NOMO-1 treated with DMSO at 0.1 percent for 48 hours (cell line): Measurements from ENCODE around the gene PNPO.
"Not testable (repeated sequence)": the region's sequence is repeated elsewhere in the genome, so short reads cannot be mapped to it uniquely, and the experiment has no call there.

Experiments
- DNase-seq: peaks from one replicate; lab custom pipeline; 2025; ENCODE audit not compliant: unreplicated experiment; lab: John Stamatoyannopoulos, UW

The PNPO gene

DNA sequence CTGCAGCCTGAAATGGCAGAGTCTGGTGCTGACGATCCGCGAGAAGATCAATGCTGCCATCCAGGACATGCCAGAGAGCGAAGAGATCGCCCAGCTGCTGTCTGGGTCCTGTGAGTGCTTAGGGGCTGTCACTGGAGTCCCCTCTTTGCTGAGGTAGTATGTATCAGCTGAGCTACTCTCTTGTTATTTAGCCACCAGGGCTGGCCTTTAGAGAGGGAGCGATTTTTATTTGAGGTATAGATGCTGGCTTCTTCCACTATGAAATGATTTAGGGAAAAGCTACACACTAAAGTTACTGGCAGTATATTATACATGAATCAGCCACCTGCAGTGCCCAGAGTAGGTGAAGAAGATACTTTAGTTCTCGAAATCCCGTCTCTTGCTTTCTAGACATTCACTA is 32.2 kb downstream of the PNPO start:
- DNase-seq: peak; percentile 22

DNA sequence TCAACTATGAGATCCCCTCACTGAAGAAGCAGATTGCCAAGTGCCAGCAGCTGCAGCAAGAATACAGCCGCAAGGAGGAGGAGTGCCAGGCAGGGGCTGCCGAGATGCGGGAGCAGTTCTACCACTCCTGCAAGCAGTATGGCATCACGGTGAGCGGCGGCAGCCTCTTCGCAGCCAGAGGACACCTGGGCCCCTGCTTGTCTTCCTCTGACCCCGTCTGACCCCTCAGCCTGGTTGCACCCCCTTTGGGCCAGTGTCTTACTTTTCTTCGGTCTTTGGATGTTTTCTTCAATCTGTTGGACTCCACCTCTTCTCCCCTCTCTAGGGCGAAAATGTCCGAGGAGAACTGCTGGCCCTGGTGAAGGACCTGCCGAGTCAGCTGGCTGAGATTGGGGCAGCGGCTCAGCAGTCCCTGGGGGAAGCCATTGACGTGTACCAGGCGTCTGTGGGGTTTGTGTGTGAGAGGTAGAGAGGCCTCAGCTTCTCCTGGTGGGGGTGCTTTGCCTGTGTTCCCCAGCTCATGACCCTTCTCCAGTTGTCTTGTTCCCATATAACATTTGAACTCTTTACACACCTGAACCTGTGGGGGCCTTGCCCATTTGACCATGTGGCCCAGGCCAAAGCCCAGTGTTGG is 33.9 kb downstream of the PNPO start:
- DNase-seq: no peak

DNA sequence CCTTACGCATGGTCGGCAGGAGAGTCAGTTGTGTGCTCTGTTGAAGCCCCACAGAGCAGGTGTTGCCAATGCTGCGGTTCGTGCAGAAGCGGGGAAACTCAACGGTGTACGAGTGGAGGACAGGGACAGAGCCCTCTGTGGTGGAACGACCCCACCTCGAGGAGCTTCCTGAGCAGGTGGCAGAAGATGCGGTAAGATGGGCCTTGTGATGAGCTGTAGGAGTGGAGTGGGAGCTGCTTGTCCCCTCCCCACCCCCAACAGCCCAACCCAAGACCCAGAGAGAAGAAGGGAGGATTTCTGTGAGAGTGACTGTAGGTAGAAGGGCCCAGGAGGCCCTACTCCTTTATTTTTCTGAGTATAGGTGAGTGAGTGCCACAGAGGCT is 34.4 kb downstream of the PNPO start:
- no peak for DNase-seq

DNA sequence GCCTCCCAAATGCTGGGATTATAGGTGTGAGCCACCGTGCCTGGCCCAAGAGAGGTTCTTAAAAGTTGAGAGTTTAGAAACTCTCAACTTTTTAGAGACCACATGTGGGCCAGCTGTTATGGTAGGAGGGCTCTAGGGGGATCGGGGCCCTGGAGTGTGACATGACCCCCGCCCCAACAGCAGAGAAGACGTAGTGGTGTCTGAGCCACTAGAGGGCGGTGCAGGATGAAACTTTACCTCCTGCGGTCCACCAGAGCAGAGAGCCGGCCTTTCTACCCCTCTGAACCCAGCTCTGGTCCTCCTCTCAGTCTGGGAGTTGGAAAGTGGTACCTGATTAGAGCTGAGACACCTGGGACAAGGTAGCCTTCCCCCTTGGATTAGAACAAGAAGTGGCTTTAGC is 37.0 kb downstream of the PNPO start:
- peak; percentile 42 for DNase-seq

DNA sequence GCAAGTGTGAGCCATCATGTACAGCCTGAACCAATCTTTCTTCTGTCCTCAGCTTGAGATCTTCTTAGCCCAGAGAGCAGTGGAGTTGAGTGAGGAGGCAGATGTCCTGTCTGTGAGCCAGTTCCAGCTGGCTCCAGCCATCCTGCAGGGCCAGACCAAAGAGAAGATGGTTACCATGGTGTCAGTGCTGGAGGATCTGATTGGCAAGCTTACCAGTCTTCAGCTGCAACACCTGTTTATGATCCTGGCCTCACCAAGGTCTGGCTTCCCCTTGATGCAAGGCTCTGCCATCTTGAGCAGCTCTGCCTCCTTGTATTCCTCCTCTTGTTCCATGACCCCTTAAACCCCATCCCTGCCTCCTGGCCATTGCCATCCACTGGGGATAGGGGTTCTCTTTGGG is 39.2 kb downstream of the PNPO start:
- DNase-seq: no peak

DNA sequence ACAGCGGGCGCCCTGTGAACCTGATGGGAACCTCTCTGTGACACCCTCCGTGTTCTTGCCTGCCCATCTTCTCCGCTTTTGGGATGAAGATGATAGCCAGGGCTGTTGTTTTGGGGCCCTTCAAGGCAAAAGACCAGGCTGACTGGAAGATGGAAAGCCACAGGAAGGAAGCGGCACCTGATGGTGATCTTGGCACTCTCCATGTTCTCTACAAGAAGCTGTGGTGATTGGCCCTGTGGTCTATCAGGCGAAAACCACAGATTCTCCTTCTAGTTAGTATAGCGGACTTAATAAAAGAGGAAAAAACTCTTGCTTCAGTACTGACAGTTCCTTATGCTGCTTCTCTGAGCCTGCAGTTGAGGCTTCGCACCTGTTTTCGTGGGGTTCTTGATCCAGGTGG is 40.1 kb downstream of the PNPO start:
- no peak for DNase-seq

DNA sequence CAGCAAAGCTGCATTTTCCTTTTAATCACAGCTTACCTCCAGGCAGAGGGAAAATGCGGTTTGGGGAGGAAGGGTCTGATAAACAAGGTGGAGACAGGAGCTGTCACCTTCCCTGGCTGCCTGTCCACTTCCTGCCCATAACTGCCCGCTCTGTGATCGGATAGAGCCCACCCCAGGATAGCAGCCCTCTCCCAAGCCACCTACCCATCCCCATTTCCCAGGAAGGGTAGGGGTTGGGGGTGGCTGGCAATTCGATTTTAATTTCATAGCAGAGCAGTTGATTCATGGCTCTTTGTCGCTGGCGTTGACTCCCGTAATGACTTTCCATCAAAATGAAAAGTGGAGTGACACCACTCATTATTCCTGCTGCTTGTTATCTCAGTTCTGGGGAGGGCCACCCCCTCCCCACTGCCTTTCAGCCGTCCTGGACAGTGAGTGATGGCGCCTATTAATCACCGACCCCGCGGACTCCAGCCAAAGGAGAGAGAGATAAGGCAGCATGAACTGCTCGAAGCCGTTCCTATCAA is 40.8 kb downstream of the PNPO start:
- DNase-seq: no peak

DNA sequence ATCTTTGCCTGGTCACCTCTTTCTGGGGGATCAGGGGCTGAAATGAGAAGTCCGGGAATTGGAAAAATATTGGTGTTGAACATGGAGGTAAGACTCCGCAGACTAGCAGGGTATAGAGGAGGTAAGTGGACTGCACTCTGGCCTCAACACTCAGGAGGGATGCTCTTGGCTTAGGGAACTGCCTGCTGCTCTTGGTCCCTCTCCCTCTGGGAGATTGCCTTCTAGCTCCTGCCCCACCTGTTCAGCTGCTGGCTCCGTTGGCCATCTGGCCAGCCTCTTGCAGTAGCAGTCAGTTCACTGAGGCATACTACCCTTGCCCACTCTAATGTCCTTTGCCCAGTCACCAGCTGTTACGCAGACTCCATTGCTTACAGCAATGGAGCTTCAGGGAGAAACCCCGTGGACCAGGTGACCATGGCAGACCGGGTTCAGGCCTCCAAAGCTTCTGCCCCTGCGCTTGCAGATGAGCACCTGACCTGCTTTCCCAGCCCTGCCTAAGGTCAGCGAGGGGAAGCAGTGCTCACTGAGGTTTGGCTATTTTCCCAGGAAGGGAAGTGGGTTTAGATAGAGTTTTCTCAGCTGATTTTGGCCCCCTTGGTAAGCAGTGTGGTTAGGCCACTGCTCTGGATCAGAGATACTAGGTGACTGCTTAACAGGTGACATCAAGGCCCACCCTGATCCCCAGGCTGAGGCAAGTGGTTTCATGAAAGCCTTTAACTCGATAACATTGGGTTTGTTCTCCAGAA is 41.4 kb downstream of the PNPO start:
- DNase-seq: no peak

DNA sequence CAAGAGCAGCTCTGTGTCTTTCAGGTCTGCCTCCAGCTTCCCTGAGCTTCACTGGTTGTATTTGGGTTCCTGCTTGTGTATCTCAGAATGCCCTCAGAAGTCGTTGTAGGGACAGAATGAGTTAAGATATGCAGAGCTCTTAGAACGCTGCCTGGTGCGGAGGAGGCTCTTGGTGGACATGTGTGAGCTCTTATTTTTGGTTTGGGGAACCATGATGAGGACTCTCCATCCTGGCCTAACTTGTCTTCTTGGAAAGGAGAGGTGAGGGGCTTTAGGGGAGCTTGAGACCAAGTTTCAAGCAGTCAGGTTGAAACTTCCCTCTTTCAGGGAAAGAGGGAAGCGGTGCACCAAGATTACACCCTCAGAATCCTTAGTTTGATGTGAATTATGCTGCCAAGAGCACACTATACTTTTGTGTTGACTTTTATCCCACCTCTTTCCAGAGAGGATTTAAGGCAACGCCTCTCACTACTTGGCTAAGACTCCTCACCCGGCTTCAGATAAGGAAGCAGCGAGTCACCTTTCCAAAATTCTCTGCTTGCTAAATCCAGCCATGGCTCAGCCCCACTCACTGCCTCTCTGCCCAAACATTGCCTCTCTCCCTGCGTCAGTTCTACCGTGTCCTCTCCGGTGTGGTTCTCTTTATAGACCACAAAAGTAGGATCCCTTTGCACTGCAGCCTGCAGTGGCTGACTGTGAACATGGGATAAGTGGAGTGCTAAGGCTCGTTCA is 42.3 kb downstream of the PNPO start:
- DNase-seq: no peak

DNA sequence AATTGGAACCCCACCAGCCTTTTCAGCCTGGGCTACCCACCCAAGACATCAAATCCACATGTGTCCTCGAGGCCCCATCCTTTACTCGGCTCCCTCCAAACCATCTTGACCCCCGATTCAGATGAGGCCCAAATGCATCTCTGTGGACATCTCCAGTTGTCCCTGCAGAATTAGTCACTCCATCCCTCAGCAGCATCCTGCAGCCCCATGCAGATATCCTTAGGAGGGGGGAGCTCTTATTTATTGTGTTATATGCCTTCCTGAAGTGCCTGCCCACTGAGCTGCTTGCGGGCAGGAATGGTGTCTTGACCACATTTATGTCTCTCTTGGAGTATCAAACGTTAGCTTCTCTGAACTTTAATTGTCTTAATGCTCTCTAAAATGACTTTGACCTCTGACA is 45.1 kb downstream of the PNPO start:
- no peak for DNase-seq

DNA sequence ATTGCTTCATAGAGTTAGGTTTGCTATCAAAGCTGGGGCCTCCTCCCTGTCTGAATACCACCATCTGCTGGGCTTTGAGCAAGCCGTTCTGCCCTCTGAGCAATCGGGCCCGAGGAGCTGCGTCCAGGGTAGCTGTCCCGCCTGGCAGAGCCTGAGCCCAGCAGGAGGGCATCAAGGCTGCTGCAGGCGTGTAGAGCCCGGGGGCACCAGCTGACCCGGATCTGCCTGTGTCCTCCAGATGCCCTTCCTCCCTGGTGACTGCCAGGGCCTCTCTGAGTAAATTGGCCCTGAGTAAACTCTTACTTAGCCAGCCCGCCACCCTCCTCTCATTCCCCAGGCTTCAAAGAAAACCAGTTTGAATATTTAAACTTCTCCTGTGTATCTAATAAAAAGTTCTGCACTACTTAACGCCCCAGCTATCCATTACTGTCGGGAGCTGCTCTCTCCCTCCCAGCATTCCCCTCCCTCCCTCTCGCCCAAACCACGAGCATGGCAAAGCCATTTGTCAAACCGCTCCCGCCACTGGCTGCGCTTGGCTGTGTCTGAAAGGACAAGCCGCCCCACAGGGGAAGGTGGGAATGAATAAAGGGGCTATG is 46.0 kb downstream of the PNPO start:
- DNase-seq: no peak

DNA sequence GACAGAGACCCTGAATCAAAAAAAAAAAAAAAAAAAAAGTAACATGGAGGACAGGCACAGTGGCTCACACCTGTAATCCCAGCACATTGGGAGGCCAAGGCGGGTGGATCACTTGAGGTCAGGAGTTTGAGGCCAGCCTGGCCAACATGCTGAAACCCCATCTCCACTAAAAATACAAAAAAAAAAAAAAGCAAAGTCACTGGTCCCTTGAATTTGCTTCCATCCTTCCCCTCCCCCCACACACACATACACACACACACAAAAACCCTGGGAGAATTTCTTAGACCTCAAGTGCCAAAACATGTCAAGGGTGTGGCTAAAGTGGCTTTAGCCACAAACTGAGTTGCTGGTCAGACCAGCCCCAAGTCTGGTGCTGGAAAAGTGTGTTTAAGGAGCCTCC is 47.1 kb downstream of the PNPO start:
- not testable (repeated sequence) for DNase-seq

DNA sequence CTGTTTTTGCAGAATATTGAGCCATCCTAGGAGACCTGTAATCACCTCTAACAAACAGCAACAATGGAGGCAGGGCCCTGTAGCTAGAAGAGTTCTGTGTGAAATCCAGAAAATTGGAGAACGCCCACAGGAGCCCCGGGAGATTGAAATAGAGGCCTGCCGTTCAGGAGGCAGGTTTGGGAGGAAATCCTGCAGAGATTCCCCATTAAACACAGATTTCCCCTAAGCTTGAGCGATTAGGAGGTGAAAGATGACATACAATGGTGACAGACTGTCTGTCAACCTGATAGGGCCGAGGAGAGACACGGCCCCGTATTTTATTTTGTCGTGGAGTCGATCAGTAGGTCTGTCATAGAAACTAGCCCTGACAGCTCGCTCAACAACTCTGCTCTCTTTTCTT is 47.8 kb downstream of the PNPO start:
- DNase-seq: no peak

DNA sequence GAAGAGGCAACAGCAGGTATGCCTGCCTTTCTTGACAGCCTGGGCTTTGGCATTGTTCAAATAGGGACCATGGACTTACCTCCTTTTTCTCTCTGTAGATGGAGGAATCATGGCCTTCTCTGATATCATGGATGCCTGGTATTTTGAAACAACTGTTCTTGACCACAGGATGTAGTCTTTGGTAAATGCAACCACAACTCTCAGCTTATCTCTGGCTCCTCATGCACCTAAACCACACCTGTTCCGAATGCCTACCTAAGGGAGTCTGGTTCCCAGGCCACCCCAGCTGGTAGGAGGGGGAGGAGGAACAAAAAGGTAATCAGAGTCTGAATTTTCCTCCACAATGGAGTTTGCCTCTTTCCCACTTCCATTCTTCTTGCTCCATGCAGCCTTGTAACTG is 48.3 kb downstream of the PNPO start:
- no peak for DNase-seq

DNA sequence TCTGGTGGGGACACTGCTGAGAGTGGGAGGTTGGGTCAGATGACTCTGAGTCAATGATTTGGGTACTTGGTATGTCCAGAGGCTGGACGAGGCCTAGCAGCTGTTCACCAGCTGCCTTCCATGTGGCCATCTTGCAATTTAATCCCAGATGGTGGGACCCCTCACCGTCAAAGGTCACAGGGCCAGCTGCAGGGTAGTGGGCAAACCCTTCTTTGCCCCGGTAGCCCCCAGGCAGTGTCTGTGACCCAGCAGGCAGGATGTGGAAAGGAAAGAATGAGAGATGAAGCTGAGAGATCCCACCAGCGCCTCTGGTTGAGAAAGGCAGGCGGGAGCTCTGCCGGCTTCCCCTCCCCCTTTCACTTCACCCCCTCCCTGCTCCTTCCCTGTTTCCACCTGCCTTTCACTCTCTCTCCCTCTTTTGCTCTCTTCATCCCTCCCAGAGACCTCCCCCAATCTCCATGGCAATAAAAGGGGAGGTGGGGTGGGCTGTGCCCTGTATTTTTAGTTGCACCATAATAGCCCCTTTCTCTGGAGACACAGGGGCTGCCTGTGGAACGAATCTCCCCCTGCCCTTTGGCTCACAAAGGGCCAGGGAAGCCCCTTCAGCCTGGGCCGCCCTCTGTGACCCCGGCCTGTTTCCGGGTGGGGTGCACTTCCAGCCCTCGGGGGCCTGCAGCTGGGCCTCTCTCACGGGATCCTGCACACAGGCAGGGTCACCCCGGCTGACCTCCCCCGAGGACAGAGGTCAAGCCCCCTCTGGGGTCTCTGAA is 49.8 kb downstream of the PNPO start:
- DNase-seq: no peak

DNA sequence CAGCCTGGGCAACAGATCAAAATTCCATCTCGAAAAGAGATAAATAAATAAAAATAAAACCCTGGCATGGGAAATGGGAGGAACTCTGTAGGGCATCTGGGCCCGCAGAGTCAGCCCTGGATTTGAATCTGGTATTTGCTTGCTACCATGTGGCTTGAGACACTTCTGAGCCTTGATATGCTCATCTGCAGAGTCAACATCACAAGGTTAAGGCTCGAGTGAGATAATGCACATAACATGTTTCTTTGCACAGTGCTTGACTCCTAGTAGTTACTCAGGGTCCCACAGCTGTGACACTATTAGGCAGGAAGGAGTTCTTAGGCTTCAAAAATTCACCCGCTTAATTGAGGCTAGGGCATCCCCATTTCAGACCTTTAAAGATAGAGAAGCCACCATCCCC is 50.8 kb downstream of the PNPO start:
- DNase-seq: no peak

DNA sequence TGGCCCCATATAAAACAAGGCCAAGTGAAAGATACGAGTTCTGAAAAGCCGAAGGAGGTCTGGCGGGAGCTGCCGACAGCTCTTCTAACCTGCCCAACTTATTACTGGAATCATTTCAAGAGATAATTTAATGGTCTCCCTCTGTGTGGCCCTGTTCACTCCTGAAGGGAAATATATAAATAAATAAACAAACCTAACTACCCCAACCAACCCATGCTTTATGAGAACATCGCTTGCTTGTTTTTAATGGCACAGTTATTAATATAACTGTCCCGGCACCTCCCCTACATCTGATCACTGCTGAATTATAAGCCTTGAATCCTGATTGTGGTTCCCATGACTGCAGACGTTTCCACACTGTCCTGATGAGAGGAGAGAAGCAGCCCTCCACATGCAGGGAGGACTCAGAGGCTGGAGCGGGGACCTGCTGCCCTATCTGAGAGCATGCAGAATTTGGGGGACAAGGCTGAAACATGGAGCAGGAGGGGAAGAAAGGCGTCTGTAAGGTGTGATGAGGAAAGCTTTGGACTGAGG is 51.7 kb downstream of the PNPO start:
- DNase-seq: no peak

DNA sequence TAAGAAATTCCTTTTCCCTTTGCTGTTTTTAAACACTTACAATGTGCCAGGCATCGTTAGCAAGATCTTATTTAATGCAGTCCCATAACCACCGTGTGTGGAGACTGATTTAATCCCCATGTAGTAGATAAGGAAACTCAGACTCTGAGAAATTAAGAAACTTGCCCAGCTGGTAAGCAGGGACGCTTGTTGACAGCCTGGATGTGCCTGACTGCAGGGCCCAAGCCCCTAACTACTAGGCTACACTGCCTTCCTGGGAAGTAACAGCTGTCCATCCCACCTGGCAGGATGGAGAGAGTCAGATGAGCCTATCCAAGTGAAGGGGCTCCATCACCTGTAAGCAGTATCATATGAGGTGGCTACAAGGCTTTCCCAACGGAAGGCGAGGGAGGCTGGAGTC is 52.6 kb downstream of the PNPO start:
- no peak for DNase-seq

DNA sequence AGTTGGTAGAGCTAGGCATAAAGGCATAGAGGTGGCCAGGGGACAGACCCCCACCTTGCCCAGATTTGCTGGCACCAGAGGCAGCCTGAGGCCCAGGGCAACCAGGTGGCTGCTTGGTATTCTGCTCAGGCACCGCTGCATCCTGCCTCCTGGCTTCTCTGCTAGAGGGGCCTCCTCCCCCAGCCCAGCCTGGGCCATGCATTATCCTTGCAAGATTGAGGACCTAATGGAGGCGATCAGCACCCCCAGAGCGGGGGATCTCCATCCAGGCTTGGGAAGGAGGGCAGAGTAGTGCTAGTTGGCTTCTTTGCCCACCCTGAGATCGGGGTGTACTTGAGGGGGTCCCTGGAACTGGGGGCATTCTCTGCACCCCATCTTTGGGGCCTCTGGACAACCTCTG is 53.4 kb downstream of the PNPO start:
- no peak for DNase-seq

DNA sequence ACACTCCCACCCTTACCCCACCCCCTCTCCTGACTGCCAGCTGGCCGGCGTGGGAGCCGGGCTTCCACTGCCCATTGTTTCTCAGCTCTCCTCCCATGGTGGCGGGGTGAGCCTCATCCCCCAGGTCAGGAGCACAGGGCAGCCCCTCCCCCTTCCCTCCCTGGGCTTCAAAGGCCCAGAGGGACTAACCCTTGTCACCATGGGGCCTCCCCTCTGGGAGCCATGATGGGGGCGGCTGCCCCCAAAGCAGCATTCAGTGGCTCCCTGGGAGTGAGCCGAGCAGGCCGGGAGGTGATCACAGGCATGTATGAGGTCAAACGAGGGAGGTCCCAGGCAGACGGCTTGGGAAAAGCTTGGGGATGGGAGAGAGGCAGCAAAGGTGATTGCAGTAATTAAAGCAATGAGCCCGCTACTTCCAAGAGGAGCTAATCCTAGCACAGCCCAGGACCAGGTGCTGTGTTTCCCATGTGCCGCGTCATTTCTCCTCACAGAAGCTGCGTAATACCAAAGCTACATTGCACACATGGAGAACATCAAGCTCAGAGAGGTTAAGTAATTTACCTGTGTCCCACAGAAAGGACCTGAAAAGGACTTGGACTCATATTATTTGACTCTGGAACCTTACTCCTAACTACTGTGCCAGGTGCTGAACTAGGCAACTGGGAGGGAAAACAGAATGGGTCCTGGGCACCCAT is 54.0 kb downstream of the PNPO start:
- DNase-seq: no peak
